ENCODE measurements around the gene TEX11.
"Not testable (repeated sequence)": the region's sequence is repeated elsewhere in the genome, so short reads cannot be mapped to it uniquely, and the experiment has no call there.

The TEX11 gene

GRCh38 chrX:70834589-70834988 is 73.9 kb downstream of the TEX11 start:
- Histone ChIP-seq H3K4me3 (no peak overlapping the region), H3K27ac (no peak overlapping the region), H3K27me3 (no peaks in the 10 kb centered on the region), H3K9me3 (peaks cover 0 to 11% (median 7%) of the 10 kb centered on the region in 3 donors), H3K36me3 (no peaks in the 10 kb centered on the region), H3K4me1 (no peaks in the 10 kb centered on the region)
- intact Hi-C loops (cut with DNase I; ENCODE audit: low total_unique reads): no loop called here
- no peak for TF ChIP-seq CTCF (IDR thresholded peaks at IDR 0.05)
- DNase-seq: no peak

GRCh38 chrX:70826715-70827114 is 81.8 kb downstream of the TEX11 start:
- H3K4me1 ChIP-seq: no peaks in the 10 kb centered on the region
- DNase-seq: no peak
- H3K27ac ChIP-seq: no peak overlapping the region
- H3K27me3 ChIP-seq: no peaks in the 10 kb centered on the region
- TF ChIP-seq CTCF (IDR thresholded peaks at IDR 0.05): no peak
- H3K4me3 ChIP-seq: no peak overlapping the region
- no peaks in the 10 kb centered on the region for H3K36me3 ChIP-seq
- intact Hi-C loops (cut with DNase I; ENCODE audit: low total_unique reads): no loop called here
- no peaks in the 10 kb centered on the region for H3K9me3 ChIP-seq

GRCh38 chrX:70825366-70825765 is 83.1 kb downstream of the TEX11 start:
- no peak for DNase-seq
- H3K4me3 ChIP-seq: no peak overlapping the region
- H3K9me3 ChIP-seq: peaks cover 0 to 9% (median 3%) of the 10 kb centered on the region in 3 donors
- H3K27me3 ChIP-seq: no peaks in the 10 kb centered on the region
- intact Hi-C loops (cut with DNase I; ENCODE audit: low total_unique reads): no loop called here
- TF ChIP-seq CTCF (IDR thresholded peaks at IDR 0.05): no peak
- no peaks in the 10 kb centered on the region for H3K4me1 ChIP-seq
- no peak overlapping the region for H3K27ac ChIP-seq
- H3K36me3 ChIP-seq: no peaks in the 10 kb centered on the region

- Histone ChIP-seq H3K9me3 (peaks cover 0 to 6% (median 0%) of the 10 kb centered on the region in 3 donors), H3K4me1 (no peaks in the 10 kb centered on the region), H3K27ac (no peak overlapping the region), H3K27me3 (no peaks in the 10 kb centered on the region), H3K4me3 (no peak overlapping the region), H3K36me3 (no peaks in the 10 kb centered on the region)
- no peak for DNase-seq
- intact Hi-C loops (cut with DNase I; ENCODE audit: low total_unique reads): no loop called here
- no peak for TF ChIP-seq CTCF (IDR thresholded peaks at IDR 0.05)
Measured at GRCh38 chrX:70808942-70809940, 99.3 kb downstream of the TEX11 start.

- DNase-seq: no peak
- Histone ChIP-seq H3K27me3 (no peaks in the 10 kb centered on the region), H3K4me1 (no peaks in the 10 kb centered on the region), H3K9me3 (no peaks in the 10 kb centered on the region), H3K36me3 (no peaks in the 10 kb centered on the region), H3K27ac (no peak overlapping the region), H3K4me3 (no peak overlapping the region)
- intact Hi-C loops (cut with DNase I; ENCODE audit: low total_unique reads): no loop called here
- no peak for TF ChIP-seq CTCF (IDR thresholded peaks at IDR 0.05)
Measured at GRCh38 chrX:70806081-70806480, 102.4 kb downstream of the TEX11 start.

- H3K9me3 ChIP-seq; H3K27me3 ChIP-seq; H3K4me3 ChIP-seq; H3K27ac ChIP-seq; DNase-seq; intact Hi-C loops (cut with DNase I; ENCODE audit: low total_unique reads); H3K4me1 ChIP-seq; H3K36me3 ChIP-seq: not testable (repeated sequence)
Measured at GRCh38 chrX:70796742-70797141, 111.8 kb downstream of the TEX11 start.
